Stimulated activated CD4-positive, alpha-beta T cell treated with anti-CD3 and anti-CD28 coated beads, Interleukin-1b, Interleukin-23, amount 100 ng/mL, for 48 hours (primary cell): ENCODE measurements around the gene PPP1R7.

Source experiments
- DNase-seq: peaks from one replicate; pipeline ENCODE4 v3.0.0-alpha.2; 2020

Gene PPP1R7

DNA sequence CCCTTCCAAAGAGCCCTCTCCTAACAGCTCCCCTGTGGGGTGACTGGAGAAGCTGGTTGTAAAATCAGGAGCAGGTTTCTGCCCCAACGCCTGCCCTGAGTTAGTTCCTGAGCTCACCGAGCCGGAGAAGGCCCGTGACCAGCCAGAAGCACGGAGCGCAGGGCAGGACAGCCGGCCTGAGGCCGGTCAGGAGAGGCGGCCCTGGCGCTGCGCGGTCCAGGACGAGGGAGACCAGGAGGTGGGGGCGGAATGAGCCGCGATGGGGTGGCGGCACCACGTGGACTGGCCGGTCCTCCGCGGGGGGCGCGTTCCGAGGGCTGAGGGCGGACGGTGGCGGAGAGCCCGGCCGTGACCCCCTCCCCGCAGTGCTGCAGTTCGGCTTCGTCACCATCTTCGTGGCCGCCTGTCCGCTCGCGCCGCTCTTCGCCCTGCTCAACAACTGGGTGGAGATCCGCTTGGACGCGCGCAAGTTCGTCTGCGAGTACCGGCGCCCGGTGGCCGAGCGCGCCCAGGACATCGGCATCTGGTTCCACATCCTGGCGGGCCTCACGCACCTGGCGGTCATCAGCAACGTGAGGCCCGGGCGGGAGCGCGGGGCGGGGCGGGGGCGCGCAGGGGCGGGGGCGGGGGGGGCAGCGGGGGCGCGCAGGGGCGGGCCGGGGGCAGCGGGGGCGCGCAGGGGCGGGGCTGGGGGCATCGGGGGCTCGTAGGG lies 67.2 kb downstream of the PPP1R7 start:
- peak; percentile 31 for DNase-seq

- peak; percentile 37 for DNase-seq
These were observed 68.1 kb downstream of the PPP1R7 start for GRCh38 chr2:241218131-241219029.

DNA sequence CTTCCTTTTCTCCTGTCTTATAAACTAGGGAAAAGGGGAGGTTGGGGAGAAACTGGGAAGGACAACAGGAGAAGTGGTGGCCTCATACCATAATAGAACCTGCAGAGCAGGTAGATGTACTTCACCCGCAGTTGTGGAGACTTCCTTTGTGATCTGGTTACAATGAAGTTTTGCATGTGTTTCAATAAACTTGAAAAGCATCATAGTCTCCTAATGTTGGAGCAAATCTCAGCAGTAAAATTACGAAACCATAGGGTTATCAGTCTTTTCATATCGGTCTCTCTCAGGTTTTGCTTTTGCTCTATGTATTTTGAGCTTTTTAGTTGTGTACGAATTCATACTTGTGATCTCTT lies 68.7 kb downstream of the PPP1R7 start:
- no peak for DNase-seq

DNA sequence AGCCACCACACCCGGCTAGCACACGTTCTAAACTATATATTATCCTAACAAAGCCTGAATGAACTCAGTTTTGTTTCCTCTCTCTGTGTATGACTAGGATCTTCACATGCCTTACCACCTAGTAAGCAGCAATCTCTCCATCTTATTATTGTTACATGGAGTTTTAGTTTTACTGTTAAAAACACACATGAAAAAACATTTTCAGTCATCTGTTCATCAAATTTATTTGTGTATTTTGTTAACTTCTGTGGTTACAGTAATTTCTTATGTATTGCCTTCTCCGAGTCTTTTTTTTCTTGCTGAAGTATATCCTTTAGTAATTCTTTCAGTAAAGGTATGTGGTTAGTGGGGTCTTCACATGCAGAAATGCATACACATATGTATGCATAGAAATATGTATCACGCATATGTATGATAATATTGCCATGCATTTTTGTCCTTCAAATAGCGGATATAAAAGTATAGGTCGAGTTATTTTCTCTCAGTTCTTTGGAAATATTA lies 69.6 kb downstream of the PPP1R7 start:
- DNase-seq: no peak

- no peak for DNase-seq
These were observed 73.1 kb downstream of the PPP1R7 start for GRCh38 chr2:241223211-241224017.

DNA sequence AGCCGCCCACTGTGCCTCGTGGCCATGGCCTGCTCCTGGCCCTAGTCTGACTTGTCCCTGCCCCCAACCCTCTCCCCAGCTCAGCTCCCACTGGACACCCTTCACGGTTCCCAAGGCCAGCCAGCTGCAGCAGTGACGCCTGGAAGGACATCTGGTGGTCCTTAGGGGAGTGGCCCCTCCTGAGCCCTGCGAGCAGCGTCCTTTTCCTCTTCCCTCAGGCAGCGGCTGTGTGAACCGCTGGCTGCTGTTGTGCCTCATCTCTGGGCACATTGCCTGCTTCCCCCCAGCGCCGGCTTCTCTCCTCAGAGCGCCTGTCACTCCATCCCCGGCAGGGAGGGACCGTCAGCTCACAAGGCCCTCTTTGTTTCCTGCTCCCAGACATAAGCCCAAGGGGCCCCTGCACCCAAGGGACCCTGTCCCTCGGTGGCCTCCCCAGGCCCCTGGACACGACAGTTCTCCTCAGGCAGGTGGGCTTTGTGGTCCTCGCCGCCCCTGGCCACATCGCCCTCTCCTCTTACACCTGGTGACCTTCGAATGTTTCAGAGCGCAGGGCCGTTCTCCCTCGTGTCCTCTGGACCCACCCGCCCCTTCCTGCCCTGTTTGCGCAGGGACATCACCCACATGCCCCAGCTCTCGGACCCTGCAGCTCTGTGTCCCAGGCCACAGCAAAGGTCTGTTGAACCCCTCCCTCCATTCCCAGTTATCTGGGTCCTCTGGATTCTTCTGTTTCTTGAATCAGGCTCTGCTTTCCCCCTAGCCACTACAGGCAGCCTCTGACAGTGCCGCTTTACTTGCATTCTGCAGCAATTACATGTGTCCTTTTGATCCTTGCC lies 74.0 kb downstream of the PPP1R7 start:
- DNase-seq: no peak

- no peak for DNase-seq
These were observed 74.7 kb downstream of the PPP1R7 start for GRCh38 chr2:241224851-241225438.

DNA sequence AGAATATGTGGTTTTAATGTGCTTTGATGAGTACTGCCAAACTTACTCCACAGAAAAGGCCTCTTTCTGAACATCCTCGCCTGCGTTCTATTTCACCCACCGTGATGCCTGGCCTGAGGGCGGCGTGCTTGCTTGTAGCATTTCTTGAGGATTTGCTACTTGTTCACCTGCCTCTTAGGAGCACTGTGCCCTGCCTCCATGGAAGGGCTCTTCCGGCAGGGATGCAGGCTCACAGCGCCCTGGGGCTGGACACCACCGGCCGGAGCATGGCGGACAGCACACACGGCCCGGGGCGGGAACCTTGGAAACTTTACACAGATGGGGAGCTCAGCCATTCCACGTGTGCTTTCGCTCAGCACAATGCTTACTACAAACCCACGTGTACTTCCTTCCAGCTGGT lies 75.3 kb downstream of the PPP1R7 start:
- DNase-seq: no peak

GRCh38 chr2:241225983-241226382 lies 75.7 kb downstream of the PPP1R7 start:
- DNase-seq: no peak

DNA sequence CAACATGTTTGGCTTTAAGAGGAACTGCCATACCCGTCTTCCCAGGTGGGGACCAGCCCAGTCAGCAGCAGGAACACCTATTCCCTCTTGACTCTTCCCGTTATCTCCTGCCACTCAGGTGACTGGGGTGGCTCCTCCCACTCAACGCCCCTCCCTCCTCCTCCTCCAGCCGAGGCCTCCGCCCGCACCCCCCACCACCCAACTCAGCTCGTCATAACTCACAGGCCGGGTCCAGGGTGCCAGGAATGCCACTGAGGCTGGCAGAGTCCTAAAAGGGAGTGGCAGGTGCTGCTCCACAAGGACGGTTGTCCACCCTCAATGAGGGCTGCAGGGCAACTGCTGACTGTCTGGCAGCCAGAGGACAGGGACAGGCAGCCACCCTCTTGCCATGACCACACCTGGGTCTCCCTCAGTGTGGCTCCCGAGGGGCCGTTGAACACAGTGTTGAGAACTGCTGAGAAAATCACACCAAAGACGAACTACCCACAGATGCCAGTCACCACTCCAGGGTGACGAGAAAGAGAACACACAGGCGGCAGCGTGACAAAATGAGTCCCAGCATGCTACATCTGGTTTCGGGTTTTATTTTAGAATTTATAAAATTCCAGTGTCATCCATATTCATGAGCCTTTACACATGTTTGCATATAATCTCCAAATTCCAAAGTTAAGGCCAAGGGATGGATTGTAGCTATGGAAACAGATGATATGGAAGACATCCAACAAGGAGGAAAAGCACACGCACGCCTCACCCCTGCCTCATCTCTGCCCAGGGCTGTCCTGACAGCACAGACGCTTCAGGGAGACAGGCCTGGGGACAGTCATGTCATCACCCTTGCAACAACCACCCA lies 76.7 kb downstream of the PPP1R7 start:
- DNase-seq: no peak

DNA sequence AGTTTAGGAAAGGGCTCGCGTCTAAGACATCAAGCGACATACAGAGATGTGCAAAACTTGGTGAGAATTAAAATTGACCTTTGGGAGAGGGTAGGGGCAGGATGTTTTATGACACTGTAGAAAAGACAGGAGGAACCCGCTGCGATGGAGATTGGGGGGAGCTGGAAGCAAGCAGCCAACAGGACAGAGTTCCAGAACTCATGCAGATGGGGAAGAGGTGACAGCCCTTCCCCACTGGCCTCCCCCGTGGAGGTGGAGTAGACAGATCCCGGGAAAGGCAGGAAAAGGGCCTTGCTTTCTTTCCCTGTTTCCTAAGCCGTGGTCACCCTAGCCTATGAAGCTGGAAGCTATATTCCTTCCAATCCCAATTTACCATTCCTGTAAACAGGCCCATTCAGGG lies 77.3 kb downstream of the PPP1R7 start:
- DNase-seq: no peak

DNA sequence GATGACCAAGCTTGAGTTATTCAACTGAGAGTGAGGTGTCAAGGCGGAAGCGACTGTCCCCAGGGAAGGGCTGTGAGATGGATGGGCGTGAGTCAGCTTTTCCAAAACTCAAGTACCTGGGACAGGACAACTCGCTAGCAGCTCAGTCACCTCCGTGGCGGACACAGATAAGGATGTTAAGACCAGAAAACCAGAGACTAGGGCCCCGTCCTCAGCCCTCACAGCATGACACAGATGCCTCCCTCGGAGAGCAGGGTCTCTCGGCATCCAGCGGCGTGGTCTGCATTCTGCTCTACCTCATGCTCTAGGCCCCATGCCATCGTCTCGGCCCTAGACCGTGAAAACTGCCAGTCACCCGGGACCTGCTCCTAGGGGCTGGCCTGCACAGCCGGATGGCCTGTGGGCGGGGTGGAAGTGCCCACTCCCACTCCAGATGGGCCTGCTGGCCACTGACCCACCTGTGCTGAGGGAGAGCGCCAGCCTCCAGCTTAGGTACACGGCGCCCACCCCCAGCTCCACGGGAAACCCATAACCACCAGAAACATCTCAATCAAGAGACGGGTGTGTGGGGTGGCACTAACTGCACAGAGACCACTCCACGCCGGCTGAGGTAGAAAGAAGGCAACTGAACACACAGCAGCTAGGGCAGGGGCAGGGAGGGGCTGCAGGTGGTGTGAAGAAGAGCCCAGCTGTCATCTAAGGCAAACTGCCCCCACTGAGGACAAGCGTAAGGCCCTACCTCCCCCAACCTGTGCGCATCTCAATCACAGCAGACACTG lies 78.0 kb downstream of the PPP1R7 start:
- no peak for DNase-seq

DNA sequence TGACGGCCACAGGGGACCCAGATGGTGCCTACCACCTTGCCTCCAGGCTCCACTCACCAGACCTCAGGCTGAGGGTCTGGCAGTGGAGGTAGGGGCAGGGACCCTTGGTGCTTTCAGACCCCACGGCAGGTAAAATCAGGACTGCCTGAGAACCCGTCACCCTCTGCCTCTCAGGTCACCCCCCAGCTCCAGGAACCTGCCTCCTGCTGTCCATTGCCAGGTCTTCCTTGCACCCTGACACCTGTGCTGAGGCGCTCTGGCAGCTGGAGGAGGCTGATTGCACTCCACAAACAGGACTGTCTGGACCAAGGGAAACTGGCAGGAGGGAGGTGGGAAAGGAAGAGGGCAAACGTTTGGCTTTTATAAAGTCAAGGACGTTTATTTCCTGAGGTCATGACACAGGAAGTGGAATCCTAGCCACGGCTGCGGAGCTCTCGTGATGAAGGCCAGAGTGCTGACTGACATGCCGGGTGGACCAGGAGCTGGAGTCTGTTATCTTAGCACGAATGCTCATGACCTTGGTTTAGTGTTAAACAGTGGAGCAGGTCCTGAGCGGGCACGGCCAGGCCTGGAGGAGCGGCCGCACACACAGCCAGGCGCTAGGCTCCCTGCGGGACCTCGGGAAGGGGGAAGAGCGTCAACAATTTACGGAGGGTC lies 78.7 kb downstream of the PPP1R7 start:
- DNase-seq: no peak

DNA sequence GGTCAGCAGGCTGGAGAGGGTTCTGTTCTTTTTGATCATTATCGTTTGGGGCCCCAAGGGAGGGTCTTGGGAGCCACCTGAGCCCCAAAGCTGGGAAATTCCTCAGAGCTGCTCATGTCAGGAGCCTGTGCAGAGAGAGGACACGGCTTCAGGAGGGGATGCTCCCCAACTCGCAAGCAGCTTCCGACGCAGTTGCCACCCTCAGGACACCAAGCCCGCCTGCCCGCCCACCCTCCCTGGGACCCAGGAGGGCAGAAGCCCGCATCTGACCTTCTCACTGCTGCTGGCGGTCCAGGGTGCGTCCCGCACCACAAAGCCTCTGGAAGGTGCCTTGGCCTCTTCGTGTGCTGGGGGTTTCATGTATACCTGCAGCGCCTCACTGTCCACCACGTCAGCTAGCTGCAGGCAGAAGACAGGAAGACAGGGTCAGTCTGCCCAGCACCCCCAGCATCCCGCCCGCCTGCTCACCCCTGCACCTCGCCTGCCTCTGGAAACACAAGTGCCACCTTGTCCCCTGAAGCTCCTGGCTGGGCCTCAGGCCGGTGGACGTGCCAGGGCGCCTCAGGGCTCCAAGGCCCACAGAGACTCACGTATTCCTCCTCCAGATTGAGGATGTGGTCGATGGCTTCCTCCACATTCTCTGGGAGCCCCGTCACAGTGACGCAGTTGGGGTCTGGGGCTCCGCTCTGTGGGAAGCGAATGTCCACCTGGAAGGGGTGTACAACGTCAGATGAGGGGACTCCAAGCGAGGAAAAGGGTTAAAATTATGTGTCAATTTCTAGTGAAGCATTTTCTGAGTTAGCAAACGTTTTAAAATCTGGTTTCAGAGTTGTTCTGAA lies 79.5 kb downstream of the PPP1R7 start:
- DNase-seq: no peak

DNA sequence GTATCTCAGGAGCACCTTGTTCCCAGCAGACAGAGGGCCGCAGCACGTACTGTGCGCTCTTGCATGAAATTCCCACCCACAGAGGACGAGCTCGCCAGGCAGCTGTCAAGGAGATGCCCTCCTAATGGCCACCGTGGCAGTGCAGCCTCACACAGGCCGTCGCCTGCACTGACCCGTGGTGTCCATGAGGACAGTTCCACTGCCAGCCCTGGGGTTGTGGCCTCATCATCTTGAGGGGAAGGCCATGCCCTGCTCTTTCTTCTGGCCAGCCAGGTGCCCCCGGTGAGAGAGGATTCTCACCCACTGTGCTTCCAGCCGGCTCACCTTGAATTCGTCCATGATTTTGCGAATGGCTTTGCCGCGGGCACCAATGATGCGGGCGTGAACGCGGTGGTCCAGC lies 80.2 kb downstream of the PPP1R7 start:
- no peak for DNase-seq

GRCh38 chr2:241232736-241233575 lies 82.7 kb downstream of the PPP1R7 start:
- no peak for DNase-seq
